Right lobe of liver (tissue), 4 donors: ENCODE measurements around the gene COL4A1.

Experiments
- CTCF ChIP-seq, 4 donors: fragments of 200-600 bp in 3 of 4; fragments of 450-650 bp in 1 of 4; IDR thresholded peaks; one replicate each; pipeline versions ENCODE4 v1.5.1 to v1.8.0; 2016 to 2022; ENCODE audit warnings: antibody characterized with exemption in 4 of 4, mild to moderate bottlenecking in 2 of 4
- POLR2A ChIP-seq: fragments of 450-650 bp; IDR thresholded peaks from one replicate; pipeline ENCODE4 v1.6.1; 2017; ENCODE audit warnings: antibody characterized with exemption, mild to moderate bottlenecking
- donor health status: DM: no; HTN: no; CAD: no.
- donor health status: DM: no; HTN: no; CAD: no.
- donor health status: DM: no; HTN: yes; CAD: no.

- TF ChIP-seq CTCF (IDR thresholded peaks at IDR 0.05) (no peak), POLR2A (no peak)
Measured at GRCh38 chr13:110102053-110102452, 204.9 kb downstream of the COL4A1 start.
